Body of pancreas (tissue), 4 donors: Measurements from ENCODE around the gene EGLN1.

Experiments used
- CTCF ChIP-seq, 7 experiments: fragments of 450-650 bp in 4 of 7; fragments of 200-600 bp in 3 of 7; sonication (generic) in 3 of 7; IDR thresholded peaks; one replicate each; pipeline ENCODE4 v1.5.1; 2016 to 2019; ENCODE audit warnings: antibody characterized with exemption in 7 of 7
- POLR2A ChIP-seq, 3 donors: fragments of 450-650 bp; IDR thresholded peaks; one replicate each; pipeline ENCODE4 v1.6.1; 2016; ENCODE audit warnings: antibody characterized with exemption in 3 of 3, mild to moderate bottlenecking in 2 of 3

GRCh38 chr1:231374394-231374793, 47.7 kb downstream of the EGLN1 start:
- TF ChIP-seq POLR2A (IDR thresholded peaks at IDR 0.05), result no peak
- no peak for TF ChIP-seq CTCF (IDR thresholded peaks at IDR 0.05)
